GM18517 (cell line): ENCODE results near the gene RHCE.
"Not testable (repeated sequence)": the region's sequence is repeated elsewhere in the genome, so short reads cannot be mapped to it uniquely, and the experiment has no call there.

Experiments used
- ATAC-seq: cut with Tn5 transposase; IDR thresholded peaks from one replicate; pipeline ENCODE4 v1.9.1; 2021; ENCODE audit warnings: mild to moderate bottlenecking, moderate library complexity; ENCODE audit not compliant: unreplicated experiment

RHCE gene

GRCh38 chr1:25433389-25434186, 13.0 kb upstream of the RHCE start:
- no peak for ATAC-seq

GRCh38 chr1:25432749-25433388, 12.2 kb upstream of the RHCE start:
- ATAC-seq: no peak

- ATAC-seq: no peak
Observed at GRCh38 chr1:25431955-25432719, 11.5 kb upstream of the RHCE start.

- peak; percentile 26 for ATAC-seq
Observed at GRCh38 chr1:25430967-25431881, 10.6 kb upstream of the RHCE start.

- peak; percentile 81 for ATAC-seq
Observed at GRCh38 chr1:25430073-25430966, 9.7 kb upstream of the RHCE start, which contains the start of gene MACO1. MACO1 (plus strand) TSS chr1:25430897; CDS start chr1:25431099, 202 bp downstream.

GRCh38 chr1:25428475-25429166, 8.0 kb upstream of the RHCE start:
- no peak for ATAC-seq

- no peak for ATAC-seq
Observed at GRCh38 chr1:25427696-25428095, 7.1 kb upstream of the RHCE start.

GRCh38 chr1:25425098-25426085, 4.8 kb upstream of the RHCE start:
- ATAC-seq: no peak

GRCh38 chr1:25423206-25423605, 2.6 kb upstream of the RHCE start:
- ATAC-seq: not testable (repeated sequence)

GRCh38 chr1:25419339-25419738, 1.3 kb downstream of the RHCE start:
- not testable (repeated sequence) for ATAC-seq

GRCh38 chr1:25417280-25417679, 3.3 kb downstream of the RHCE start:
- ATAC-seq: not testable (repeated sequence)

GRCh38 chr1:25414578-25414977, 6.0 kb downstream of the RHCE start:
- ATAC-seq: not testable (repeated sequence)

GRCh38 chr1:25414157-25414556, 6.5 kb downstream of the RHCE start:
- ATAC-seq: not testable (repeated sequence)

- ATAC-seq: not testable (repeated sequence)
Observed at GRCh38 chr1:25412872-25413623, 7.6 kb downstream of the RHCE start.

- ATAC-seq: not testable (repeated sequence)
Observed at GRCh38 chr1:25409641-25410427, 10.8 kb downstream of the RHCE start.

- not testable (repeated sequence) for ATAC-seq
Observed at GRCh38 chr1:25405731-25406305, 14.8 kb downstream of the RHCE start.
